ENCODE data around the gene CDH10. TPM values are rescaled to one million over a fixed set of nuclear protein-coding genes. Genes with fewer than 3 reads are reported as not detected.

The CDH10 gene
- total RNA-seq, 1 donor from 2014 or later, result not detected

DNA sequence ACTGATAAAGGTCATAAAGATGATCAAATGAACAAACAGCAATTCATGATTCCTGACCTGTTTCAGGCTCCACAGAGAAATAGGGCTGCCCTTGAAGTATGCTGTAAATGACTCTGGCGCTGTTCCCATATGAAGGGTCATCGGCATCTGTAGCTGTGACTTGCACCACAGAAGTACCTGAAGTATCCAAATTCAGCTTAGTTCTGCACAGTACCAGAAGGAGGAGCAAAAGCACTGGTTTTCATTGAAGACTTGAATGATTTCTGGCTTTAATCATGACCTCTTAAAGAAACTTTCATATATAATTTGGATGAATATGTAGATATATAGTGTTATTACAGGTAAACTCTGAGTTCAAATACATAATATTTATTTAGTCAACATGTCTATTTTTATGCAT lies 109.1 kb downstream of the CDH10 start:
- H3K27ac ChIP-seq, result no peak overlapping the region
- no peaks in the 10 kb centered on the region for H3K4me1 ChIP-seq
- intact Hi-C loops (cut with DNase I), result no loop called here
- no peaks in the 10 kb centered on the region for H3K36me3 ChIP-seq
- H3K9me3 ChIP-seq, result no peaks in the 10 kb centered on the region
- H3K27me3 ChIP-seq, result no peaks in the 10 kb centered on the region
- TF ChIP-seq, protein P1, sequence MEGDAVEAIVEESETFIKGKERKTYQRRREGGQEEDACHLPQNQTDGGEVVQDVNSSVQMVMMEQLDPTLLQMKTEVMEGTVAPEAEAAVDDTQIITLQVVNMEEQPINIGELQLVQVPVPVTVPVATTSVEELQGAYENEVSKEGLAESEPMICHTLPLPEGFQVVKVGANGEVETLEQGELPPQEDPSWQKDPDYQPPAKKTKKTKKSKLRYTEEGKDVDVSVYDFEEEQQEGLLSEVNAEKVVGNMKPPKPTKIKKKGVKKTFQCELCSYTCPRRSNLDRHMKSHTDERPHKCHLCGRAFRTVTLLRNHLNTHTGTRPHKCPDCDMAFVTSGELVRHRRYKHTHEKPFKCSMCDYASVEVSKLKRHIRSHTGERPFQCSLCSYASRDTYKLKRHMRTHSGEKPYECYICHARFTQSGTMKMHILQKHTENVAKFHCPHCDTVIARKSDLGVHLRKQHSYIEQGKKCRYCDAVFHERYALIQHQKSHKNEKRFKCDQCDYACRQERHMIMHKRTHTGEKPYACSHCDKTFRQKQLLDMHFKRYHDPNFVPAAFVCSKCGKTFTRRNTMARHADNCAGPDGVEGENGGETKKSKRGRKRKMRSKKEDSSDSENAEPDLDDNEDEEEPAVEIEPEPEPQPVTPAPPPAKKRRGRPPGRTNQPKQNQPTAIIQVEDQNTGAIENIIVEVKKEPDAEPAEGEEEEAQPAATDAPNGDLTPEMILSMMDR (IDR thresholded peaks at IDR 0.05), result no peak
- H3K4me3 ChIP-seq, result no peak overlapping the region
- DNase-seq (ENCODE audit: low spot score in 2 of 2), result no peak

GRCh38 chr5:24530906-24531305 lies 113.9 kb downstream of the CDH10 start:
- no peaks in the 10 kb centered on the region for H3K27me3 ChIP-seq
- no peaks in the 10 kb centered on the region for H3K4me1 ChIP-seq
- intact Hi-C loops (cut with DNase I), result no loop called here
- no peaks in the 10 kb centered on the region for H3K9me3 ChIP-seq
- DNase-seq (ENCODE audit: low spot score in 2 of 2), result no peak
- no peak overlapping the region for H3K27ac ChIP-seq
- H3K36me3 ChIP-seq, result no peaks in the 10 kb centered on the region
- TF ChIP-seq, protein P1 (IDR thresholded peaks at IDR 0.05), result no peak
- H3K4me3 ChIP-seq, result no peak overlapping the region

DNA sequence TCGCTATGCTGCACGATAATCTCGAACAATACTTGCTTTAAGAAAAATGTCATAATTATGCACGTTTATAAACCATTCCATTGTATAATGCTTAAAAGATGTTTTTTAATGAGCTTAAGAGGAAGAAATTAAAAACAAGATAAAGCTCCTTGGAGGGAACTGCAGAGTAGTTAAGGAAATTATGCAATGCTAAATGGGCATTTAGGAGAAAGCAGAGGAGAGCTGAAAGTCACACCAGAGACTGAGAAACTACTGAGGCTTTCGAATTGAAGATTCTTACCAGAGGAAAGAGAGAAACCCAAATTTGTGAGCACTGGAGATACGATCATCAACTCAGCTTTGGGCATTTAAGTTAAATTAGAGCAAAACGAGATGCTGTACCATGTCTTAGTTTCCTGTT lies 119.4 kb downstream of the CDH10 start:
- no peak for DNase-seq (ENCODE audit: low spot score in 2 of 2)
- no peaks in the 10 kb centered on the region for H3K36me3 ChIP-seq
- H3K9me3 ChIP-seq, result no peaks in the 10 kb centered on the region
- TF ChIP-seq, protein P1 (IDR thresholded peaks at IDR 0.05), result no peak
- intact Hi-C loops (cut with DNase I), result no loop called here
- H3K27ac ChIP-seq, result no peak overlapping the region
- no peaks in the 10 kb centered on the region for H3K27me3 ChIP-seq
- H3K4me3 ChIP-seq, result no peak overlapping the region
- H3K4me1 ChIP-seq, result no peaks in the 10 kb centered on the region

GRCh38 chr5:24512423-24512822 lies 132.4 kb downstream of the CDH10 start:
- Histone ChIP-seq H3K4me3 (no peak overlapping the region), H3K9me3 (no peaks in the 10 kb centered on the region), H3K27me3 (no peaks in the 10 kb centered on the region), H3K36me3 (no peaks in the 10 kb centered on the region), H3K4me1 (no peaks in the 10 kb centered on the region), H3K27ac (no peak overlapping the region)
- DNase-seq (ENCODE audit: low spot score in 2 of 2), result no peak
- TF ChIP-seq, protein P1 (IDR thresholded peaks at IDR 0.05), result no peak
- intact Hi-C loops (cut with DNase I), result no loop called here

- TF ChIP-seq, protein P1 (IDR thresholded peaks at IDR 0.05), result no peak
Observed at GRCh38 chr5:24510523-24510988, 134.2 kb downstream of the CDH10 start.

DNA sequence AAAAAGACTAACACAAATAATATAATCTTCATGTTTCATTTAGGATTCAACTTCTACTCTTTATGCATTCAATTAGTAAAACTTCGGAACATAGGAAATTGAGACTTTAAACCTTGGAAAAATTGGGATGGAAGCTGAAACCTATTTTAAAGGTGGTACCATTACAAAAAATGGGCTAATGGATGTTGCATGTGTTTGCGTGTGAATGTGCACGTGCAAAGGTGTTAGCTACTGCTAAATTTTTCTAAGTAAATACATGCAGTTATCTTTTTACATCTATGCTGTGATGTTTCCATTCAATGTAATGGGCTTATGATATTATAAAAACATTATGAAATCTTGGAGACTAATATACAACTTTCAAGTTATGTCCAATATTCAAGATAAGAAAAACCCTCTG lies 134.8 kb downstream of the CDH10 start:
- TF ChIP-seq, protein P1 (IDR thresholded peaks at IDR 0.05), result no peak

More at GRCh38 chr5:24510523-24510988, 134.2 kb downstream of the CDH10 start:
- no peak for DNase-seq (ENCODE audit: low spot score in 2 of 2)
- H3K4me1 ChIP-seq, result no peaks in the 10 kb centered on the region
- H3K9me3 ChIP-seq, result no peaks in the 10 kb centered on the region
- intact Hi-C loops (cut with DNase I), result no loop called here
- no peaks in the 10 kb centered on the region for H3K27me3 ChIP-seq
- H3K36me3 ChIP-seq, result no peaks in the 10 kb centered on the region
- H3K4me3 ChIP-seq, result no peak overlapping the region
- no peak overlapping the region for H3K27ac ChIP-seq

More for the DNA sequence above, 134.8 kb downstream of the CDH10 start:
- Histone ChIP-seq H3K4me1 (no peaks in the 10 kb centered on the region), H3K4me3 (no peak overlapping the region), H3K27ac (no peak overlapping the region), H3K36me3 (no peaks in the 10 kb centered on the region), H3K9me3 (no peaks in the 10 kb centered on the region), H3K27me3 (no peaks in the 10 kb centered on the region)
- intact Hi-C loops (cut with DNase I), result no loop called here
- no peak for DNase-seq (ENCODE audit: low spot score in 2 of 2)
